ENCODE measurements around the gene USH2A. TPM values are rescaled to one million over a fixed set of nuclear protein-coding genes. Genes with fewer than 3 reads are reported as not detected.

USH2A gene
- total and polyA plus RNA-seq, 8 donors = 0.03 to 0.06 (median 0.04) TPM; not detected in 2

DNA sequence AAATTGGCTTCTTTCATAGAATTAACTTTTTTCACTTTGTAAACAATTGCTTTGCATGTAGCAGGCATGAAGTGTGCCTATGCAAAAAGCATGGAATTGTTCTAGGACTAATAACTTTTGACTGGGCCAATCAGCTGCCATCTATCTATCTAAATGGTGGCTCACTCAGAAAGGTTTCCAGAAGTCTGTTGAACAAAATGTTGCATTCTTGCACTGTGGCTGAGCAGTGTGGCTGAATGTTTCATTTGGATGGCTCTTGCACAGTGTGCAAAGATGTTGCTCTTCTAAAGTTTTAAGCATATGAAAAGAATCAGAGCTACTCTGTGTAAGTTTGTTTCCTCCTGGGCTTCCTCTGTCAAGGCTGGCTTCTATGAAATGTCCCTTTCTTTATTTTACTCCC is 642.6 kb downstream of the USH2A start:
- intact Hi-C loops (cut with DNase I) = no loop called here
- Histone ChIP-seq H3K36me3 (no peaks in the 10 kb centered on the region), H3K9me3 (no peaks in the 10 kb centered on the region), H3K27ac (no peak overlapping the region), H3K4me3 (no peak overlapping the region), H3K27me3 (no peaks in the 10 kb centered on the region), H3K4me1 (no peaks in the 10 kb centered on the region)
- no peak for ATAC-seq
- no peak for DNase-seq
- TF ChIP-seq, protein P1, sequence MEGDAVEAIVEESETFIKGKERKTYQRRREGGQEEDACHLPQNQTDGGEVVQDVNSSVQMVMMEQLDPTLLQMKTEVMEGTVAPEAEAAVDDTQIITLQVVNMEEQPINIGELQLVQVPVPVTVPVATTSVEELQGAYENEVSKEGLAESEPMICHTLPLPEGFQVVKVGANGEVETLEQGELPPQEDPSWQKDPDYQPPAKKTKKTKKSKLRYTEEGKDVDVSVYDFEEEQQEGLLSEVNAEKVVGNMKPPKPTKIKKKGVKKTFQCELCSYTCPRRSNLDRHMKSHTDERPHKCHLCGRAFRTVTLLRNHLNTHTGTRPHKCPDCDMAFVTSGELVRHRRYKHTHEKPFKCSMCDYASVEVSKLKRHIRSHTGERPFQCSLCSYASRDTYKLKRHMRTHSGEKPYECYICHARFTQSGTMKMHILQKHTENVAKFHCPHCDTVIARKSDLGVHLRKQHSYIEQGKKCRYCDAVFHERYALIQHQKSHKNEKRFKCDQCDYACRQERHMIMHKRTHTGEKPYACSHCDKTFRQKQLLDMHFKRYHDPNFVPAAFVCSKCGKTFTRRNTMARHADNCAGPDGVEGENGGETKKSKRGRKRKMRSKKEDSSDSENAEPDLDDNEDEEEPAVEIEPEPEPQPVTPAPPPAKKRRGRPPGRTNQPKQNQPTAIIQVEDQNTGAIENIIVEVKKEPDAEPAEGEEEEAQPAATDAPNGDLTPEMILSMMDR (IDR thresholded peaks at IDR 0.05) = no peak

DNA sequence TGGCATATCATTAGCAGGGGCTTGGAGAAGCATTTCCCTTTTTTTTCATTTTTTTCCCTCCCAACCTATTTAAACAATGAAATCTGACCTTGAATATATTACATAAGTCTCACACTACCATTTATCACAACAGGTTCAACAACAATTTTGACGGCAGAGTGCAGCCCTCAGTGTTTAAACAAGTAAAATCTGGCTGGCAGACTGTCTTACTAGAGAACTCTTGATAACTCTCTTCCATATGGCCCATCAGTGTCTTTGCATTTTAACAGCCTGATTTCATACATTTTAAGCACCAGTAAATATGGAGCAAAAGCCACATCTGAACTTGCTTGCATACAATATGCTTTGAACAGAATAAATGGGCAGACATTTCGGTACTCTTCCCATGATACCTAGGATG is 643.1 kb downstream of the USH2A start:
- no peaks in the 10 kb centered on the region for H3K4me1 ChIP-seq
- no peaks in the 10 kb centered on the region for H3K9me3 ChIP-seq
- intact Hi-C loops (cut with DNase I) = no loop called here
- no peaks in the 10 kb centered on the region for H3K36me3 ChIP-seq
- ATAC-seq = no peak
- H3K27me3 ChIP-seq = no peaks in the 10 kb centered on the region
- no peak for DNase-seq
- H3K27ac ChIP-seq = no peak overlapping the region
- TF ChIP-seq, protein P1 (IDR thresholded peaks at IDR 0.05) = no peak
- no peak overlapping the region for H3K4me3 ChIP-seq

DNA sequence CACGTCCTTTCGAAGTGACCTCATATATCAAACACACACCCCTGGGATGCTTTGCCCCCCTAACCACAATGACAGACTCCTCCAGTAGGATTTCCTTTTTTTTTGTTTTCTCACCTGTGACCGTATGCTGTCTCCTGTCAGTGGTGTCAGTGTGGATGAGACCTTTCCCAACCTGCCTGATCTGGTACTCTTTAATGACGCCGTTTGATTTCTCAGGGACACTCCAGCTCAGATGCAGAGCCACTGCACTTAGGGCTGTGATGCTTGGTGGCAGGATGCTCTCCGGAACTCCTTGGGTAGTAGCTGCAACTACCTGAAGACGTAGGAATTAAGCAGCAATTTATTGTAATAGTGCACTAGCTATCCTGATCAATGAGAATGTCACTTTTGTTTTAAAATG is 643.5 kb downstream of the USH2A start:
- Histone ChIP-seq H3K27me3 (no peaks in the 10 kb centered on the region), H3K4me3 (no peak overlapping the region), H3K4me1 (no peaks in the 10 kb centered on the region), H3K36me3 (no peaks in the 10 kb centered on the region), H3K27ac (no peak overlapping the region), H3K9me3 (no peaks in the 10 kb centered on the region)
- ATAC-seq (no peak), DNase-seq (no peak)
- intact Hi-C loops (cut with DNase I) = no loop called here
- TF ChIP-seq, protein P1 (IDR thresholded peaks at IDR 0.05) = no peak

DNA sequence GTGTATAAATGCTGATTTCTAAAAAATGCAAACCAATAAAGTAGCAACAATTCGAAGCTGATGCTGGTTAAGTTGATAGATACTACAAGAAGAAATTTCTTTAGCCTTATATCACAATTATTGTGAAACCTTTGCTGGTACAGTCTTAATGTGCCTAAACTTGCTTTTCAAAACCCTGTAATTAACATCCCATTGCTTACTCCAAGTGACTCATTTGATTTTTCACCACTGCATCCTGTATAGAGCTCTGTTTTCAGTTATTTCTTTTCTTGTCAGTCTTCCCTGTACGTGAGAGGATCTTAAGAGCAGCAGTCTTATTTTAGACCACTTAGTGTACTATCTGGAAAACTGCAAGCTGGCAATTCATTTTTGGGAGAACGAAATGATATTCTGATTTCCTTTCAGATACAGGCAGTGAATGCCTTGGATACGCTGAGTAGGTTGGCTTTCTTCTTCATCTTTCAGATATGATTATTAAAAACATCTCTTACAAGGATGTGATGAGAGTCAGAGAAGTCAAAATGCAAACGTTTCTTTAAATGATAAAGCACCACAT is 645.8 kb downstream of the USH2A start:
- no peak overlapping the region for H3K27ac ChIP-seq
- H3K4me1 ChIP-seq = no peaks in the 10 kb centered on the region
- no peak overlapping the region for H3K4me3 ChIP-seq
- intact Hi-C loops (cut with DNase I) = no loop called here
- DNase-seq = no peak
- no peaks in the 10 kb centered on the region for H3K36me3 ChIP-seq
- H3K27me3 ChIP-seq = no peaks in the 10 kb centered on the region
- ATAC-seq = no peak
- TF ChIP-seq, protein P1 (IDR thresholded peaks at IDR 0.05) = no peak
- H3K9me3 ChIP-seq = no peaks in the 10 kb centered on the region

DNA sequence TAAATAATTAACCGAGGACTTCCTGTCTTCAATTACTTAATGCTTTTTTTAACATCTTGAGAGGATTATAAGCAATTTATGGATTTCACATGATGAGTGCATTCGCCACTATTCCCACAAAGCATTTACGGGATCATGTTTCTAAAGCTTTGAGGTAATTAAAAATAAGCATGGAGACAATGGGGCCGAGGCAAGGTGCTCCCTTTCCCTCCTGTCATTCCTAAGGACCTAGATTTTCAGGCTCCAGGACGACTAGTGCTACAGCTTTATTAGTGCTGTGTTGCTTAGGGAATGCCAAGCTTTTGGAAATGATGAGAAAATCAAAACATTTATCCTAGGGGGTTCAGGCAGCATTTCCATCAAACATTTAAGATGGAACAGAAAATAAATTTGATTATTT is 646.9 kb downstream of the USH2A start:
- H3K9me3 ChIP-seq = no peaks in the 10 kb centered on the region
- intact Hi-C loops (cut with DNase I) = no loop called here
- H3K27me3 ChIP-seq = no peaks in the 10 kb centered on the region
- no peak overlapping the region for H3K4me3 ChIP-seq
- H3K27ac ChIP-seq = no peak overlapping the region
- DNase-seq (no peak), ATAC-seq (no peak)
- H3K36me3 ChIP-seq = no peaks in the 10 kb centered on the region
- TF ChIP-seq, protein P1 (IDR thresholded peaks at IDR 0.05) = no peak
- no peaks in the 10 kb centered on the region for H3K4me1 ChIP-seq

Measured in left lung (tissue), 10 donors.